Chondrocyte (in vitro differentiated cells): ENCODE results near the gene RANBP10. TPM values are rescaled to one million over a fixed set of nuclear protein-coding genes. Genes with fewer than 3 reads are reported as not detected.

ENCODE experiments used
- DNase-seq: peaks from one replicate; pipeline ENCODE4 v3.0.0; 2021; ENCODE audit warnings: mixed read lengths, low spot score
- H3K27ac Mint-ChIP-seq: one replicate; pipeline ENCODE4 v1.8.0; 2021; ENCODE audit warnings: mild to moderate bottlenecking, moderate library complexity, mixed read lengths; ENCODE audit not compliant: unreplicated experiment
- H3K27me3 Mint-ChIP-seq: 2 replicates; pipeline ENCODE4 v1.8.0; 2021; ENCODE audit warnings: low read depth, mixed read lengths
- H3K36me3 Mint-ChIP-seq: 2 replicates; pipeline ENCODE4 v1.8.0; 2021; ENCODE audit warnings: low read depth, mixed read lengths
- H3K4me1 Mint-ChIP-seq: 2 replicates; pipeline ENCODE4 v1.8.0; 2021; ENCODE audit warnings: low read depth, mild to moderate bottlenecking, mixed read lengths
- H3K4me3 Mint-ChIP-seq: one replicate; pipeline ENCODE4 v1.8.0; 2021; ENCODE audit warnings: mild to moderate bottlenecking, moderate library complexity, mixed read lengths; ENCODE audit not compliant: unreplicated experiment
- H3K9me3 Mint-ChIP-seq: 2 replicates; pipeline ENCODE4 v1.8.0; 2021; ENCODE audit warnings: low read depth, mixed read lengths
- total RNA-seq: library from RNA; stranded (reverse); gene quantifications from 3 replicates; pipeline ENCODE4 v1.2.1, GENCODE V29; 2021
- TF ChIP-seq, protein P1 (sequence below): fragments of 200-600 bp; sonication (generic); IDR thresholded peaks from 2 replicates; pipeline ENCODE4 v1.5.0; 2021; ENCODE audit warnings: antibody characterized with exemption, mild to moderate bottlenecking, moderate library complexity

The RANBP10 gene
- total RNA-seq, 1 donor from 2014 or later = 14.4 TPM

DNA sequence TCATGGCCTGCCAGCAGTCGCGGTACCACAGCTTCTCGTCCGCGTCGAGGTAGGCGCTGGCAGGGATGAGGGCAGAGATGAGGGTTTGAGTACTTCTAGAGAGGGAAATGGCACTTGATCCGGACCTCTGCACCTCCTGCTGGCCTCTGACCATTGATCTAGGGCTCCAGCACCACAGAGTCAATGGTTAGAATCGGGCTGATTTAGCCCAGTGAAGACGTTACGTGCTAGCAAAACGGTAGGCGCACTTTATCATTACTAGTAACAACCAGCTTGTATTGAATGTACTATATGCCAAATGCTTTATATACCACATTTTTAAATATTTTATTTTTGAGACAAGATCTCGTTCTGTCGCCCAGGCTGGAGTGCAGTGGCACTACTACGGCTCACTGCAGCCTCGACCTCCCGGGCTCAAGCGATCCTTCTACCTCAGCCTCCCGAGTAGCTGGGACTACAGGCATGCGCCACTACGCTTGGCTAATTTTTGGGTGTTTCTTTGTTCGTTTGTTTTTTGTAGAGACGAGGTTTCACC is 855 bp upstream of the RANBP10 start:
- peaks cover 21% of the 10 kb centered on the region for H3K4me1 Mint-ChIP-seq
- DNase-seq = no peak

DNA sequence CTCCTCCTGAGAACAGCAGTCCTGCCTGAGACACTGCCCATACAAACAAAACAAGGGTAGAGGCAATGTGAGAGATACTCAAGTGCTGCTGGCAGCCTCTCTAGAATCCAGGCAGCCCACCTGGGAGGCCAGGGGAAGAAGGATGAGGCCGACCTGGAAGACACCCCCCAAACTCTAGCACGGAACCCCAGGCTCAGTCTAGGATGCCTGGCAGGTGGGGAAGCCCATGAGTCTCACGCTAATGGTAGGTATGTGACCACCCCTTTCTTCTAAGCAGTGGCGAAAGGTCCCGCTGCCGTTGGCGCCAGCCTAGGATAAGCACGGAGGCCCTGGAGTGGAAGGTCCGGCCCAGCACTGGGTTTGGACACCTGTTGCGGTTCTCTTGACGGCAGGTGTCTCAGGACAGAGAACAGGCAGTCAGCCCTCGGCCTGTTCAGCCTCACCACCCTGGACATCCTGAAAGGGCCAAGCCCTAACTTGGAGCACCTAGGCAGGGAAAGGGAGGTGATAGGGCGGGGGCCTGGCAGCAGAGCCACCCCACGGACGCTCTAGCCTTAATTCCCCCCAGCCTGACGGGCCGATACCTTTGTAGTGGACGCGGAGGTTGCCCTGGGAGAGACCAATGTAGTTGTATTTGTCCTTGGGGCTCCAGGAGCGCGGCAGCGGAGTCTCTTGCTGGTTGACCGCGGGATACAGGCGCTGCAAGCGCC is 487 bp downstream of the RANBP10 start:
- H3K27ac Mint-ChIP-seq = peak overlapping the region; percentile 80
- no peaks in the 10 kb centered on the region for H3K9me3 Mint-ChIP-seq
- TF ChIP-seq, protein P1, sequence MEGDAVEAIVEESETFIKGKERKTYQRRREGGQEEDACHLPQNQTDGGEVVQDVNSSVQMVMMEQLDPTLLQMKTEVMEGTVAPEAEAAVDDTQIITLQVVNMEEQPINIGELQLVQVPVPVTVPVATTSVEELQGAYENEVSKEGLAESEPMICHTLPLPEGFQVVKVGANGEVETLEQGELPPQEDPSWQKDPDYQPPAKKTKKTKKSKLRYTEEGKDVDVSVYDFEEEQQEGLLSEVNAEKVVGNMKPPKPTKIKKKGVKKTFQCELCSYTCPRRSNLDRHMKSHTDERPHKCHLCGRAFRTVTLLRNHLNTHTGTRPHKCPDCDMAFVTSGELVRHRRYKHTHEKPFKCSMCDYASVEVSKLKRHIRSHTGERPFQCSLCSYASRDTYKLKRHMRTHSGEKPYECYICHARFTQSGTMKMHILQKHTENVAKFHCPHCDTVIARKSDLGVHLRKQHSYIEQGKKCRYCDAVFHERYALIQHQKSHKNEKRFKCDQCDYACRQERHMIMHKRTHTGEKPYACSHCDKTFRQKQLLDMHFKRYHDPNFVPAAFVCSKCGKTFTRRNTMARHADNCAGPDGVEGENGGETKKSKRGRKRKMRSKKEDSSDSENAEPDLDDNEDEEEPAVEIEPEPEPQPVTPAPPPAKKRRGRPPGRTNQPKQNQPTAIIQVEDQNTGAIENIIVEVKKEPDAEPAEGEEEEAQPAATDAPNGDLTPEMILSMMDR = no peak
- no peak for DNase-seq
- H3K27me3 Mint-ChIP-seq = no peaks in the 10 kb centered on the region
- H3K4me3 Mint-ChIP-seq = peak overlapping the region; percentile 95
- peaks cover 5% of the 10 kb centered on the region for H3K36me3 Mint-ChIP-seq
- H3K4me1 Mint-ChIP-seq = peaks cover 21% of the 10 kb centered on the region

More for the DNA sequence above, 855 bp upstream of the RANBP10 start:
- Mint-ChIP-seq H3K9me3 (no peaks in the 10 kb centered on the region), H3K27me3 (no peaks in the 10 kb centered on the region), H3K36me3 (peaks cover 5% of the 10 kb centered on the region), H3K4me3 (peak overlapping the region; percentile 95), H3K27ac (peak overlapping the region; percentile 90)
- TF ChIP-seq, protein P1 = peak; percentile 47

DNA sequence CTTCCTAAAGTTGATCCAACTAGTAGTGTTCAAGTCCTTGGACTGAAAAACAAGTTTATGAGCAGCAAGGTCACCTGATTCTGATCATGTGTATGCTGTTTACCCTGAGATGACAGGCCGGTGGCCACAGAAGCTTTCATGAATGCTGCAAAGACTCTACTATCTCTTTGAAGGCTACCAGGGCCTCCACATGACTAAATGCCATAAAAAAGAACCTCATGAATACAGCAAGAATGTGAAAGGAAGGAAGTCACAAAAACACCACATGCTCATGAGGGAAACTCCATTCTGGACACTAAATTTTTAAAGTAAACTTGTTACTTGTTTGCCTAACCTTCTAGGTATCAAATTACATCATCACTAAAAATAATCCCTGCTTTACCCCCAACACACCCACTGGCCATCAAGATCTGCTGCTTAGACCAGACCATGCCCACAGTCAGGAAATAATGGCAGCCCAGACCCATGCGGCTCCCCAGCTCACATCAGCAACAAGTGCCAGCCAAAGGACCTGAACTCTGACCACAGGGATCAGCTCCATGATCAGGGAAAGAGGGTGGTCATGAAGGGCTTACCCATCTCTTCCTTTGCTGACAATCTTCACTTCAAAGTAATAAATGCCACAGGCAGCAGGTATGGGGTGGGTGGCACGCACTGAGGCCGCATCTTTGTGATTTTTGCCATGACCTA is 1.4 kb downstream of the RANBP10 start:
- Mint-ChIP-seq H3K36me3 (peaks cover 9% of the 10 kb centered on the region), H3K4me1 (peaks cover 30% of the 10 kb centered on the region), H3K4me3 (peak overlapping the region; percentile 95), H3K9me3 (no peaks in the 10 kb centered on the region), H3K27me3 (no peaks in the 10 kb centered on the region), H3K27ac (peak overlapping the region; percentile 51)
- TF ChIP-seq, protein P1 = no peak
- no peak for DNase-seq

DNA sequence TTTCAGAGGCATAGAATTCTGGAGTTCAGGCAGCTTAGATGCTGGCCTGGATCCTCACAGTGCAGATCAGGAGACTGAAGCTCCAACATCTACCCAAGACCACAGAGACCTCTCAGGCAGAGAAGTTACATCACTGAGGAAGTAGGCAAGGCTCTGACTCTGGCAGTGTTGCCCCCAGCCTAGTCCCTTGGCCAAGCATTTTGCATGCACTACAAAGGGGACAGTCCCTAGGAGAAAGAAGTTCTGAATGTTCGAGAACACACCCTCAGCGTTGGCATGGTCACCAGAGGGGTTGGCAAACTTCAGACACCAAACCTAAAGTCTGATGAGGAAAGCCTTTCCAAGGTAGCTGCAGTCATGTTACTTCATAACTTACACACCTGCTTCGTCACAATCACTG is 2.5 kb downstream of the RANBP10 start:
- Mint-ChIP-seq H3K4me1 (peaks cover 30% of the 10 kb centered on the region), H3K4me3 (no peak overlapping the region), H3K9me3 (no peaks in the 10 kb centered on the region), H3K27ac (no peak overlapping the region), H3K36me3 (peaks cover 12% of the 10 kb centered on the region), H3K27me3 (no peaks in the 10 kb centered on the region)
- TF ChIP-seq, protein P1 = no peak
- DNase-seq = no peak

DNA sequence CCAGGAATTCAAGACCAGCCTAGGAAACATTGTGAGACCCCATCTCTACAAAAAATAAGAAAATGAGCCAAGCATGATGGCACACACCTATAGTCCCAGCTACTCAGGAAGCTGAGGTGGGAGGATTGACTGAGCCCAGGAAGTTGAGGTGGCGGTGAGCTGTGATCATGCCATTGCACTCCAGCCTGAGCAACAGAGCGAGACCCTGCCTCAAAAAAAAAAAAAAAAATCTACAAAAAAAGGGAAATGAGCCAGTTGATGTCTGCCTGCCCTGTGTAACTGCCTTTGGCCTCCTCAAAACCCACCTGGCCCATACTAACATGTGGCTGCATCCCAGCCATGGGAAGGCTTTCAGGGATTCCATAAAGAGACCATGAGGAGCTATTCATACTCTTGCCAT is 4.5 kb downstream of the RANBP10 start:
- Mint-ChIP-seq H3K4me3 (no peak overlapping the region), H3K27me3 (no peaks in the 10 kb centered on the region), H3K27ac (no peak overlapping the region), H3K36me3 (peaks cover 12% of the 10 kb centered on the region), H3K9me3 (no peaks in the 10 kb centered on the region), H3K4me1 (peaks cover 23% of the 10 kb centered on the region)
- no peak for DNase-seq
- TF ChIP-seq, protein P1 = no peak
